K562 (cell line): Measurements from ENCODE around the gene VKORC1. TPM values are rescaled to one million over a fixed set of nuclear protein-coding genes. Genes with fewer than 3 reads are reported as not detected.

Experiments
- BACH1 ChIP-seq: fragments of 200-800 bp; sonication (Bioruptor generic); IDR thresholded peaks from 2 replicates; pipeline ENCODE4 v1.6.1; 2016; ENCODE audit warnings: missing genetic modification characterization, missing compliant biosample characterization
- CEBPG ChIP-seq, 3 experiments: fragments of 200-800 bp in 1 of 3; sonication (Bioruptor generic) in 1 of 3; sonication (generic) in 1 of 3; formaldehyde crosslinking in 1 of 3; IDR thresholded peaks in 2 of 3; conservative IDR thresholded peaks in 1 of 3; 2 replicates each; pipeline versions ENCODE4 v1.6.1 to v1.8.0; 2016 to 2022; ENCODE audit warnings: missing compliant biosample characterization in 2 of 3, missing genetic modification characterization in 2 of 3, mild to moderate bottlenecking in 1 of 3, missing genetic modification reagents in 1 of 3
- EP300 ChIP-seq: IDR thresholded peaks from 2 replicates; pipeline ENCODE4 v1.6.1; 2012; ENCODE audit warnings: low read length, improper control_type of control experiment
- GTF3C2 ChIP-seq: IDR thresholded peaks from 3 replicates; pipeline ENCODE4 v1.6.1; 2011; ENCODE audit warnings: borderline replicate concordance, mild to moderate bottlenecking, moderate library complexity; ENCODE audit not compliant: insufficient read length; ENCODE audit errors: extremely low read depth
- HNRNPUL1 ChIP-seq: fragments of 200-400 bp; formaldehyde crosslinking; IDR thresholded peaks from 2 replicates; pipeline ENCODE4 v1.6.1; 2017; ENCODE audit warnings: low read length
- NONO ChIP-seq, 2 experiments: fragments of 200-400 bp in 1 of 2; fragments of 450-650 bp in 1 of 2; formaldehyde crosslinking in 1 of 2; IDR thresholded peaks; 2 replicates each; pipeline ENCODE4 v1.6.1; 2017; ENCODE audit warnings: low read depth in 2 of 2, mild to moderate bottlenecking in 2 of 2, moderate library complexity in 2 of 2, low read length in 1 of 2
- REST ChIP-seq, 2 experiments: fragments of 450-650 bp; formaldehyde crosslinking in 1 of 2; IDR thresholded peaks; 2 replicates each; pipeline versions ENCODE4 v1.4.0 to v1.6.1; 2014 to 2020; ENCODE audit warnings: mild to moderate bottlenecking in 2 of 2, borderline replicate concordance in 1 of 2, low read depth in 1 of 2
- SMAD1 ChIP-seq: fragments of 150-350 bp; IDR thresholded peaks from 2 replicates; pipeline ENCODE4 v1.6.1; 2014; ENCODE audit warnings: low read length, low read depth; ENCODE audit not compliant: partially characterized antibody
- polyA plus RNA-seq, 8 experiments: library from polyadenylated mRNA; depleted of rRNA in 4 of 8; stranded (reverse) in 5 of 8; unstranded in 3 of 8; fragments of >200 nt; fragmentation: Nextera tagmentation in 2 of 8; fragmentation: Illumina TruSeq in 1 of 8; extraction: Ambion mirVana in 2 of 8; extraction: Trizol in 1 of 8; gene quantifications; 2 replicates each; pipeline versions ENCODE4 v1.2.1 to v1.2.3, GENCODE V29; 2011 to 2014; ENCODE audit warnings: inconsistent platforms in 1 of 8, missing spikeins in 1 of 8
- total RNA-seq, 7 experiments: library from RNA; depleted of rRNA in 6 of 7; stranded (reverse); fragments of >200 nt in 6 of 7; fragmentation: Illumina TruSeq in 2 of 7; extraction: Trizol in 2 of 7; gene quantifications; 2 replicates each; pipeline versions ENCODE4 v1.2.1 to v1.2.3, GENCODE V29; 2011 to 2021; ENCODE audit warnings: low replicate concordance in 1 of 7
- TF ChIP-seq, protein P1 (sequence below), 2 experiments: fragments of 200-800 bp in 1 of 2; sonication (Bioruptor generic) in 1 of 2; sonication (generic) in 1 of 2; formaldehyde crosslinking in 1 of 2; IDR thresholded peaks in 1 of 2; conservative IDR thresholded peaks in 1 of 2; 2 replicates each; pipeline versions ENCODE4 v1.5.0 to v1.6.1; 2016 to 2020; ENCODE audit warnings: missing compliant biosample characterization in 1 of 2, missing genetic modification characterization in 1 of 2, missing genetic modification reagents in 1 of 2

VKORC1 gene
- total and polyA plus RNA-seq, 9 of the 15 experiments (the other 6 are each of a cell fraction or from before 2014, with no cell fraction given): 30.0 to 119 (median 62.1) TPM

DNA sequence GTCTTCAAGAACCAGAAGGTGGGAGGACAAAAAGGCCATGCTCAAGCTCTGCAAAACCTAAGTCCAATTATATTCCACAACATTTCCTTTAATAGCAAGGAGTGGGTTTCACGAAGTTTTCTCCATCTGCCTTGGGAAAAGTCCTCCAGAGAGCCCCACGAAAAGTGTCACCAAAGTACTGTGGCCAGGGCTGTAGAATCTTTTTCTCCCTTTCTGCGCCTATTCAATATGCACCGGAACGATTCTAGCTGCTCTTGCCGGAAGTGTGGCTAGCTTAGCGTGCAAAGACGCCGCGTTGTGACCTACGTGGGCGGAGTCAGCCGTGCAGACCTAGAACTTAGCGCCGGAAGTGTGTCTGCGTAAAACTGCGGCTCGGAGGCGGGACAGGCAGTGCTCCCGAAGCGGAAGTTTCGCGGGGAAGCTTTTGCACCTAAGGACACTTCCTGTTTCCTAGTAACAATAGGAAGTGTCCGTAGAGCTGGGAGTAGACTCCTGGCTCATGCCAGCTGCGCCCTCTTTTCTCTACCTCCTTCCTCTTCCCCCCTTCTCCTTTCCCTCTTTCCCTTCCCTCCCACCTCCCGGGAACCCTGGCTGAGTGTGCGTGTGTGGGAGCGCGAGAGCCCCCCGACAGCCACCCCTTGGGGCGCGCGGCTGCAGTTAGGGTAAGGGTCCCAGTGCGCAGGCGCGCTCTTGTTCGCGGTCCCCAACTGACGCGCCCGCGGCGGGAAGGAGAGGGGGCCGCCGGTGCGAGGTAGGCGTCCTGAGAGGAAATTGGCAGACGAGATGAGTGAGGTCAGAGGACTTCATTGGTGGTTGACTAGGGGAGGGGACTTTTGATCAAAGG is 20.4 kb downstream of the VKORC1 start, which contains the start of the genes ZNF646 and ZNF668 (continued):
- no peak for TF ChIP-seq GTF3C2
- no peak for TF ChIP-seq HNRNPUL1
- peak; percentile 45 for TF ChIP-seq EP300
- peak; percentile 22 for TF ChIP-seq SMAD1
- no peak for TF ChIP-seq NONO (IDR thresholded peaks at IDR 0.05; ENCODE audit: low read depth in 2 of 2, low read length in 1 of 2)
- TF ChIP-seq, protein P1, sequence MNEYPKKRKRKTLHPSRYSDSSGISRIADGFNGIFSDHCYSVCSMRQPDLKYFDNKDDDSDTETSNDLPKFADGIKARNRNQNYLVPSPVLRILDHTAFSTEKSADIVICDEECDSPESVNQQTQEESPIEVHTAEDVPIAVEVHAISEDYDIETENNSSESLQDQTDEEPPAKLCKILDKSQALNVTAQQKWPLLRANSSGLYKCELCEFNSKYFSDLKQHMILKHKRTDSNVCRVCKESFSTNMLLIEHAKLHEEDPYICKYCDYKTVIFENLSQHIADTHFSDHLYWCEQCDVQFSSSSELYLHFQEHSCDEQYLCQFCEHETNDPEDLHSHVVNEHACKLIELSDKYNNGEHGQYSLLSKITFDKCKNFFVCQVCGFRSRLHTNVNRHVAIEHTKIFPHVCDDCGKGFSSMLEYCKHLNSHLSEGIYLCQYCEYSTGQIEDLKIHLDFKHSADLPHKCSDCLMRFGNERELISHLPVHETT (CRISPR knock-in tag; conservative IDR thresholded peaks at IDR 0.05 in 1 of 2, IDR thresholded peaks at IDR 0.05 in 1 of 2): no peak; a peak in 2 of 4 replicates
- TF ChIP-seq BACH1 (tag): no peak
- no peak for TF ChIP-seq CEBPG (CRISPR knock-in tag; IDR thresholded peaks at IDR 0.05)
- no peak for TF ChIP-seq CEBPG (tag; conservative IDR thresholded peaks at IDR 0.05 in 1 of 2, IDR thresholded peaks at IDR 0.05 in 1 of 2)
- no peak for TF ChIP-seq REST (IDR thresholded peaks at IDR 0.05; ENCODE audit: borderline replicate concordance)
- no peak for TF ChIP-seq REST (CRISPR knock-in tag; IDR thresholded peaks at IDR 0.05; ENCODE audit: low read depth)
